Rectal smooth muscle tissue (tissue), 1 donor: ENCODE measurements around the gene IFNK.
A peak's percentile ranks its signal among the peaks of the same experiment; 100 is the strongest.

Experiments
- H3K27ac ChIP-seq: one replicate; pipeline ENCODE4 v1.7.0; 2013; ENCODE audit warnings: low read depth, low read length, inconsistent platforms
- H3K27me3 ChIP-seq: one replicate; pipeline ENCODE4 v1.7.0; 2013; ENCODE audit warnings: low read length; ENCODE audit not compliant: control insufficient read depth, insufficient read depth
- H3K36me3 ChIP-seq: one replicate; pipeline ENCODE4 v1.7.0; 2013; ENCODE audit warnings: low read length; ENCODE audit not compliant: control insufficient read depth, insufficient read depth
- H3K4me1 ChIP-seq: one replicate; pipeline ENCODE4 v1.7.0; 2013; ENCODE audit warnings: low read length; ENCODE audit not compliant: control insufficient read depth, insufficient read depth
- H3K4me3 ChIP-seq: one replicate; pipeline ENCODE4 v1.7.0; 2013; ENCODE audit warnings: low read length
- H3K9ac ChIP-seq: one replicate; pipeline ENCODE4 v1.7.0; 2013; ENCODE audit warnings: low read length

IFNK gene

DNA sequence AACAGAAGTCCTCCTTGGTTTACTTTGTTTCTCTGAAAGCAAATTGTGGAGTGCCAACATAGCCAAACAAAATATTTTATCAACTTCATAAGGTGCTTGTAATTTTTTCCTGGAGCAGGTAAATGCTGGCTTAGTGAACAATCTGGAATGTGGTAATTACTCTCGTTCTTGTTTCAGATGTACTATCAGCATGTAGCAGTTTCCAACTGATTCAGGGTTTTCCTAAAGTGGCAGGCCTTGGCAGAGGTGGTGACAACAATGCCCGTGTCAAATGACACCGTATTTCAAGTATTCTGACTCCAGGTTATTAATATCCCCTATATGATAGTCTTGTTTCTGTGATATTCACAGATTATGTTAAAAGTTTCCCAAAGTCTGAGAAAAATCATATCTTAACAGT, 48.0 kb downstream of the IFNK start:
- H3K36me3 ChIP-seq: no peaks in the 10 kb centered on the region
- H3K27ac ChIP-seq: peak overlapping the region; percentile 96
- H3K4me3 ChIP-seq: no peak overlapping the region
- H3K4me1 ChIP-seq: peaks cover 13% of the 10 kb centered on the region
- no peaks in the 10 kb centered on the region for H3K27me3 ChIP-seq
- no peak overlapping the region for H3K9ac ChIP-seq

DNA sequence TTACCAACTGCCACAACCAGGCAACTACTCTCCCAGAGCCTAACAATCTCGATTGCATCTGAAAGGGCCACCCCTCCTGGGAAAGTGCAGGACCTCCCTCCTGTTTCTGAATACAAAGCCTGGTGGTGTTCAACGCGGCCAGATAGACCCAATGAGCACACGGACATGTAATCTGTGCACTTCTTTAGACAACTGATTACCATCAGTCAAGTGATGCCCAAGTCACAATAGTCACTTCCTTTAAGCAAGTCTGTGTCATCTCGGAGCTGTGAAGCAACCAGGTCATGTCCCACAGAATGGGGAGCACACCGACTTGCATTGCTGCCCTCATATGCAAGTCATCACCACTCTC, 48.5 kb downstream of the IFNK start:
- H3K27me3 ChIP-seq: no peaks in the 10 kb centered on the region
- peak overlapping the region; percentile 96 for H3K27ac ChIP-seq
- peaks cover 13% of the 10 kb centered on the region for H3K4me1 ChIP-seq
- no peaks in the 10 kb centered on the region for H3K36me3 ChIP-seq
- peak overlapping the region; percentile 79 for H3K4me3 ChIP-seq
- peak overlapping the region; percentile 68 for H3K9ac ChIP-seq

DNA sequence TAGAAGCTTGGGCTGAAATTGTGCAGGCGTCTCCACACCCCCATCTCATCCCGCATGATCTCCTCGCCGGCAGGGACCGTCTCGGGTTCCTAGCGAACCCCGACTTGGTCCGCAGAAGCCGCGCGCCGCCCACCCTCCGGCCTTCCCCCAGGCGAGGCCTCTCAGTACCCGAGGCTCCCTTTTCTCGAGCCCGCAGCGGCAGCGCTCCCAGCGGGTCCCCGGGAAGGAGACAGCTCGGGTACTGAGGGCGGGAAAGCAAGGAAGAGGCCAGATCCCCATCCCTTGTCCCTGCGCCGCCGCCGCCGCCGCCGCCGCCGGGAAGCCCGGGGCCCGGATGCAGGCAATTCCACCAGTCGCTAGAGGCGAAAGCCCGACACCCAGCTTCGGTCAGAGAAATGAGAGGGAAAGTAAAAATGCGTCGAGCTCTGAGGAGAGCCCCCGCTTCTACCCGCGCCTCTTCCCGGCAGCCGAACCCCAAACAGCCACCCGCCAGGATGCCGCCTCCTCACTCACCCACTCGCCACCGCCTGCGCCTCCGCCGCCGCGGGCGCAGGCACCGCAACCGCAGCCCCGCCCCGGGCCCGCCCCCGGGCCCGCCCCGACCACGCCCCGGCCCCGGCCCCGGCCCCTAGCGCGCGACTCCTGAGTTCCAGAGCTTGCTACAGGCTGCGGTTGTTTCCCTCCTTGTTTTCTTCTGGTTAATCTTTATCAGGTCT, 49.0 kb downstream of the IFNK start, which contains the start of gene C9orf72:
C9orf72 (minus strand) TSS at position 564 of the 716 bp plus-strand sequence. CDS start 6,361 bp downstream, outside the sequence.
- Histone ChIP-seq H3K4me3 (peak within 1 kb of the TSS; percentile 79), H3K36me3 (no peaks in the 10 kb centered on the region), H3K4me1 (peaks cover 13% of the 10 kb centered on the region), H3K27ac (peak within 1 kb of the TSS; percentile 96), H3K9ac (peak within 1 kb of the TSS; percentile 84), H3K27me3 (no peaks in the 10 kb centered on the region)

DNA sequence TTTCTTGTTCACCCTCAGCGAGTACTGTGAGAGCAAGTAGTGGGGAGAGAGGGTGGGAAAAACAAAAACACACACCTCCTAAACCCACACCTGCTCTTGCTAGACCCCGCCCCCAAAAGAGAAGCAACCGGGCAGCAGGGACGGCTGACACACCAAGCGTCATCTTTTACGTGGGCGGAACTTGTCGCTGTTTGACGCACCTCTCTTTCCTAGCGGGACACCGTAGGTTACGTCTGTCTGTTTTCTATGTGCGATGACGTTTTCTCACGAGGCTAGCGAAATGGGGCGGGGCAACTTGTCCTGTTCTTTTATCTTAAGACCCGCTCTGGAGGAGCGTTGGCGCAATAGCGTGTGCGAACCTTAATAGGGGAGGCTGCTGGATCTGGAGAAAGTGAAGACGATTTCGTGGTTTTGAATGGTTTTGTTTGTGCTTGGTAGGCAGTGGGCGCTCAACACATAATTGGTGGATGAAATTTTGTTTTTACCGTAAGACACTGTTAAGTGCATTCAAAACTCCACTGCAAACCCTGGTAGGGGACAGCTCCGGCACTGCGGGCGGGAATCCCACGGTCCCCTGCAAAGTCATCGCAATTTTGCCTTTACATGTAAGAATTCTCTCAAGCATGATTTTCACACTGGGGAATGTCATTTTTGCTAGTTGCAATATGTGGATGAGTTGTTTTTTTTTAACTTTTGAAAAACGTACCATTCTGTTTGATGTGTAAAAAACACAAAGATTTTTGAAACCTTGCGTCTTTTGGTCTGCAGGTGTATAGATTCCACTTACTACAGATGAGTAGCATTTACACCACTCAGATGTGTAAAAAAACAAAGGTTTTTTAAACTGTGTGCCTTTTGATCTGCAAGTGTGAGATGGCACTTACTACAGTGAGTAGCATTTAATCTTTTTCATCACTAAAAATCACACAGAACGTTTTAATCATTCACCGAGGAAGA, 49.8 kb downstream of the IFNK start:
- Histone ChIP-seq H3K27ac (peak overlapping the region; percentile 96), H3K36me3 (no peaks in the 10 kb centered on the region), H3K4me3 (peak overlapping the region; percentile 79), H3K9ac (peak overlapping the region; percentile 84), H3K27me3 (no peaks in the 10 kb centered on the region), H3K4me1 (peaks cover 13% of the 10 kb centered on the region)
